GM12892 (cell line): ENCODE data around the gene RNF152.

ENCODE experiments used
- POLR2A ChIP-seq: IDR thresholded peaks from 2 replicates; pipeline ENCODE4 v1.6.1; 2011; ENCODE audit warnings: low read depth, low read length, control low read depth
- POLR2AphosphoS5 ChIP-seq: IDR thresholded peaks from 2 replicates; pipeline ENCODE4 v1.6.1; 2011; ENCODE audit warnings: low read depth, low read length, control low read depth
- TAF1 ChIP-seq: IDR thresholded peaks from 2 replicates; pipeline ENCODE4 v1.6.1; 2011; ENCODE audit warnings: low read depth, mild to moderate bottlenecking, control low read depth, low read length, borderline replicate concordance

GRCh38 chr18:61888622-61889021 lies 4.2 kb downstream of the RNF152 start:
- TF ChIP-seq POLR2AphosphoS5 = no peak
- TF ChIP-seq POLR2A = no peak
- no peak for TF ChIP-seq TAF1
